Measurements from ENCODE around the gene NOL9.

GRCh38 chr1:6491966-6492365, 62.3 kb downstream of the NOL9 start:
- TF ChIP-seq CTCF (IDR thresholded peaks at IDR 0.05) (no peak), POLR2A (IDR thresholded peaks at IDR 0.05) (no peak)
